DND-41 (cell line): ENCODE data around the gene ANP32B.
"Not testable (repeated sequence)": the region's sequence is repeated elsewhere in the genome, so short reads cannot be mapped to it uniquely, and the experiment has no call there.

Source experiments
- ATAC-seq: fragments of 200-7000 bp; cut with Tn5 transposase; 3 replicates; pipeline ENCODE4 v1.9.1; 2021; ENCODE audit warnings: low read depth; ENCODE audit not compliant: insufficient read depth
- DNase-seq: peaks from one replicate; pipeline ENCODE4 v3.0.0-alpha.2; 2020
- H2AFZ ChIP-seq: 2 replicates; pipeline ENCODE4 v1.6.0; 2012; ENCODE audit warnings: low read depth, low read length
- H3K27ac ChIP-seq: 2 replicates; pipeline ENCODE4 v1.5.1; 2012; ENCODE audit warnings: low read length, inconsistent platforms
- H3K27me3 ChIP-seq: fragments of 200-600 bp; sonication (generic); 2 replicates; pipeline ENCODE4 v1.6.0; 2012; ENCODE audit warnings: low read length, mild to moderate bottlenecking, inconsistent platforms; ENCODE audit not compliant: insufficient read depth, poor library complexity
- H3K36me3 ChIP-seq: 2 replicates; pipeline ENCODE4 v1.5.1; 2012; ENCODE audit warnings: low read length, inconsistent platforms; ENCODE audit not compliant: insufficient read depth
- H3K4me1 ChIP-seq: 2 replicates; pipeline ENCODE4 v1.5.1; 2012; ENCODE audit warnings: mild to moderate bottlenecking, low read length; ENCODE audit not compliant: insufficient read depth
- H3K4me2 ChIP-seq: 2 replicates; pipeline ENCODE4 v1.6.0; 2012; ENCODE audit warnings: mild to moderate bottlenecking, moderate library complexity, low read length, inconsistent platforms; ENCODE audit not compliant: insufficient read depth
- H3K4me3 ChIP-seq, 2 experiments: fragments of 200-600 bp in 1 of 2; shearing (Covaris generic) in 1 of 2; 2 replicates each; pipeline ENCODE4 v1.5.1; 2012 to 2016; ENCODE audit warnings: inconsistent platforms in 2 of 2, low read length in 2 of 2, mild to moderate bottlenecking in 2 of 2, low read depth in 1 of 2, moderate library complexity in 1 of 2
- H3K79me2 ChIP-seq: 2 replicates; pipeline ENCODE4 v1.6.0; 2012; ENCODE audit warnings: low read length, inconsistent platforms; ENCODE audit not compliant: insufficient read depth
- H3K9ac ChIP-seq: 2 replicates; pipeline ENCODE4 v1.6.0; 2012; ENCODE audit warnings: low read depth, mild to moderate bottlenecking, inconsistent platforms, low read length, moderate library complexity
- H3K9me3 ChIP-seq: 2 replicates; pipeline ENCODE4 v1.5.1; 2012; ENCODE audit warnings: low read length, moderate library complexity, mild to moderate bottlenecking, inconsistent platforms; ENCODE audit not compliant: insufficient read depth, severe bottlenecking
- H4K20me1 ChIP-seq: 2 replicates; pipeline ENCODE4 v1.6.0; 2012; ENCODE audit warnings: low read length; ENCODE audit not compliant: insufficient read depth
- EZH2 ChIP-seq: IDR thresholded peaks from 3 replicates; pipeline ENCODE4 v1.6.1; 2012; ENCODE audit warnings: borderline replicate concordance, low read depth, mild to moderate bottlenecking, moderate library complexity, low read length, inconsistent platforms; ENCODE audit not compliant: severe bottlenecking
- TF ChIP-seq, protein P1 (sequence below): IDR thresholded peaks from 2 replicates; pipeline ENCODE4 v1.5.1; 2012; ENCODE audit warnings: borderline replicate concordance, low read length, moderate library complexity, mild to moderate bottlenecking; ENCODE audit not compliant: poor library complexity, severe bottlenecking; ENCODE audit errors: extremely low read depth

ANP32B gene

GRCh38 chr9:98018347-98018746 is 35.2 kb downstream of the ANP32B start:
- H2AFZ ChIP-seq, result no peak overlapping the region
- no peak overlapping the region for H3K9ac ChIP-seq
- no peaks in the 10 kb centered on the region for H3K4me1 ChIP-seq
- H3K4me2 ChIP-seq, result no peak overlapping the region
- peaks cover 79% of the 10 kb centered on the region for H3K36me3 ChIP-seq
- no peaks in the 10 kb centered on the region for H3K79me2 ChIP-seq
- DNase-seq (no peak), ATAC-seq (no peak)
- no peaks in the 10 kb centered on the region for H3K9me3 ChIP-seq
- no peaks in the 10 kb centered on the region for H3K27me3 ChIP-seq
- H3K27ac ChIP-seq, result no peak overlapping the region
- H3K4me3 ChIP-seq, result no peak overlapping the region
- TF ChIP-seq EZH2, result no peak
- TF ChIP-seq, protein P1, sequence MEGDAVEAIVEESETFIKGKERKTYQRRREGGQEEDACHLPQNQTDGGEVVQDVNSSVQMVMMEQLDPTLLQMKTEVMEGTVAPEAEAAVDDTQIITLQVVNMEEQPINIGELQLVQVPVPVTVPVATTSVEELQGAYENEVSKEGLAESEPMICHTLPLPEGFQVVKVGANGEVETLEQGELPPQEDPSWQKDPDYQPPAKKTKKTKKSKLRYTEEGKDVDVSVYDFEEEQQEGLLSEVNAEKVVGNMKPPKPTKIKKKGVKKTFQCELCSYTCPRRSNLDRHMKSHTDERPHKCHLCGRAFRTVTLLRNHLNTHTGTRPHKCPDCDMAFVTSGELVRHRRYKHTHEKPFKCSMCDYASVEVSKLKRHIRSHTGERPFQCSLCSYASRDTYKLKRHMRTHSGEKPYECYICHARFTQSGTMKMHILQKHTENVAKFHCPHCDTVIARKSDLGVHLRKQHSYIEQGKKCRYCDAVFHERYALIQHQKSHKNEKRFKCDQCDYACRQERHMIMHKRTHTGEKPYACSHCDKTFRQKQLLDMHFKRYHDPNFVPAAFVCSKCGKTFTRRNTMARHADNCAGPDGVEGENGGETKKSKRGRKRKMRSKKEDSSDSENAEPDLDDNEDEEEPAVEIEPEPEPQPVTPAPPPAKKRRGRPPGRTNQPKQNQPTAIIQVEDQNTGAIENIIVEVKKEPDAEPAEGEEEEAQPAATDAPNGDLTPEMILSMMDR, result no peak
- peaks cover 13% of the 10 kb centered on the region; the same call in 1 of the 2 replicates for H4K20me1 ChIP-seq

GRCh38 chr9:98019098-98019497 is 36.0 kb downstream of the ANP32B start:
- ATAC-seq, result no peak
- H3K36me3 ChIP-seq, result peaks cover 72% of the 10 kb centered on the region
- no peak for DNase-seq
- H3K4me1 ChIP-seq, result no peaks in the 10 kb centered on the region
- no peak overlapping the region for H3K4me3 ChIP-seq
- no peak overlapping the region for H3K27ac ChIP-seq
- TF ChIP-seq EZH2, result no peak
- TF ChIP-seq, protein P1, result no peak
- peaks cover 7% of the 10 kb centered on the region; the same call in 1 of the 2 replicates for H4K20me1 ChIP-seq
- H3K27me3 ChIP-seq, result no peaks in the 10 kb centered on the region
- H3K9ac ChIP-seq, result no peak overlapping the region
- no peaks in the 10 kb centered on the region for H3K79me2 ChIP-seq
- H2AFZ ChIP-seq, result no peak overlapping the region
- H3K9me3 ChIP-seq, result no peaks in the 10 kb centered on the region
- H3K4me2 ChIP-seq, result no peak overlapping the region

DNA sequence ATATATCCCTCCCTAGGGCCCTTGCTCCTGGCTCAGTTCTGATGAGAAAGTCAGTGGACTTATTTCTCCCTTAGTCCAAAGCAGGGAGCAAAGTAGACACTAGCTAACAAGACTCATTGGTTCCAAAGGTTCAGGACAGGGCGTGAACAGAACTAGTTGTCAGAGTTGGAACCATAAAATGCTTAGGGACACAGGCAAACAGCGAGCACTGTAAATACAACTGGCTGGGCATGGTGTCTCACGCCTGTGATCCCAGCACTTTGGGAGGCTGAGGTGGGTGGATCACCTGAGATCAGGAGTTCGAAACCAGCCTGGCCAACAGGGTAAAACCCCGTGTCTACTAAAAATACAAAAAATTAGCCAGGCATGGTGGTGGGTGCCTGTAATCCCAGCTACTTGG is 36.7 kb downstream of the ANP32B start:
- not testable (repeated sequence) for H3K79me2 ChIP-seq, DNase-seq, H4K20me1 ChIP-seq, ATAC-seq, H3K9me3 ChIP-seq, H2AFZ ChIP-seq, H3K27ac ChIP-seq, H3K9ac ChIP-seq, H3K27me3 ChIP-seq, H3K4me3 ChIP-seq, H3K4me2 ChIP-seq, H3K4me1 ChIP-seq
- peaks cover 64% of the 10 kb centered on the region for H3K36me3 ChIP-seq

GRCh38 chr9:98020476-98021145 is 37.5 kb downstream of the ANP32B start:
- Histone ChIP-seq H3K9me3 (no peaks in the 10 kb centered on the region), H3K4me2 (no peak overlapping the region), H3K9ac (no peak overlapping the region), H3K4me3 (no peak overlapping the region), H3K27me3 (no peaks in the 10 kb centered on the region), H3K79me2 (no peaks in the 10 kb centered on the region), H2AFZ (no peak overlapping the region), H4K20me1 (0 out of 2 replicates have a peak, but pooled peaks cover 3% of the 10 kb centered on the region), H3K4me1 (no peaks in the 10 kb centered on the region), H3K36me3 (peaks cover 57% of the 10 kb centered on the region), H3K27ac (no peak overlapping the region)
- DNase-seq (no peak), ATAC-seq (peak; percentile 29; the same call in 2 of the 3 replicates)
- TF ChIP-seq, protein P1, result no peak
